Measurements from ENCODE around the gene PPP2R1B. TPM values are rescaled to one million over a fixed set of nuclear protein-coding genes. Genes with fewer than 3 reads are reported as not detected.

The PPP2R1B gene
- total and polyA plus RNA-seq, 4 donors = 33.2 to 316 (median 52.5) TPM

DNA sequence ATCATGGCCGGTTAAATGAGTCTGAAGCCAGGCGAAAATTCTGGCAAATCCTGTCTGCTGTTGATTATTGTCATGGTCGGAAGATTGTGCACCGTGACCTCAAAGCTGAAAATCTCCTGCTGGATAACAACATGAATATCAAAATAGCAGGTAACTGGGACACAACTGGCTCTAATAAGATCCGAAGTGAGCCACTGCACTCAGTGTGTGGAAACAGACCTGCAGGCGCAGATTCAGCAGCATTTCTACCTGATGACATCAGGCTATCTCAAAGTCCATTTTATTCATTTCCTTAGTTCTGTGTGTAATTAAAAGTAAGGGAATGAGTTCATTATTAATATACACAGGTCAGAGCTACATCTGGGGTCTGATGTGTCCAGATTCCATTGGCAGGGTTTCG lies 78.2 kb downstream of the PPP2R1B start:
- TF ChIP-seq FOXA1 (IDR thresholded peaks at IDR 0.05) (no peak), JUND (IDR thresholded peaks at IDR 0.05) (peak; percentile 65 to 69), HNF4A (conservative IDR thresholded peaks at IDR 0.05) (peak; percentile 48 to 65), TAF1 (conservative IDR thresholded peaks at IDR 0.05) (no peak), RXRA (IDR thresholded peaks at IDR 0.05) (no peak), HNF4G (IDR thresholded peaks at IDR 0.05) (peak; percentile 11), MAX (IDR thresholded peaks at IDR 0.05) (no peak), NR2F2 (IDR thresholded peaks at IDR 0.05) (no peak), RAD21 (IDR thresholded peaks at IDR 0.05) (peak in 1 of 2 donors; percentile 17), ZBTB33 (IDR thresholded peaks at IDR 0.05) (no peak)
- Histone ChIP-seq H3K9me3 (ENCODE audit: control insufficient read depth in 4 of 4, low read length in 3 of 4) (no peaks in the 10 kb centered on the region), H3K36me3 (ENCODE audit: control insufficient read depth in 4 of 4, insufficient read depth in 3 of 4, low read depth in 1 of 4, low read length in 3 of 4) (peaks cover 6 to 35% (median 32%) of the 10 kb centered on the region in 4 donors), H3K27me3 (ENCODE audit: control insufficient read depth in 4 of 4, insufficient read depth in 4 of 4, low read length in 3 of 4) (no peaks in the 10 kb centered on the region), H3K4me3 (ENCODE audit: low read depth in 1 of 3, low read length in 3 of 3) (no peak overlapping the region), H3K27ac (ENCODE audit: low read depth in 1 of 2, low read length in 2 of 2) (no peak overlapping the region), H3K4me1 (ENCODE audit: control insufficient read depth in 4 of 4, insufficient read depth in 4 of 4, low read length in 3 of 4) (no peaks in the 10 kb centered on the region), H3K9ac (ENCODE audit: low read depth in 1 of 2, low read length in 2 of 2) (no peak overlapping the region)
- no peak for DNase-seq (ENCODE audit: low spot score)
- 87% methylated on average over 7 of the region's 7 CpGs for WGBS

DNA sequence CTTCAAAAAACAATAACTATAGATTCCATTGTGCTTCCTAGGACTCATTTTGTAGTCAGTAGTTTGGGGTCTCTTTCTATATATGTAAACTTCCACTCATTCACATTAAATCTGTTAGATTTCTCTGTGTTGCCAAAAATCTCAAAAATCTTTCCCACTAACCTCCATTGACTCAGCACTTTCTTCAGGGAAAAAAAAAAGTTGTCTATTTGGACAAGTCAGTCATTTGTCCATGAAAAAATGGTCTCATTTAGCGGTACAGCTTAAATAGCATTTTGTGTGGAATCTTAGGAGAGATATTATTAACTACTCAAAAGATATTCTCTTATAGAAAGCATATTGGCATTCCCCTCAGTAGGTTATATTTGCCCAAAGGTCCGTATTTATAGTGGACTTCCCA lies 81.9 kb downstream of the PPP2R1B start:
- Histone ChIP-seq H3K9ac (ENCODE audit: low read depth in 1 of 2, low read length in 2 of 2) (no peak overlapping the region), H3K4me3 (ENCODE audit: low read depth in 1 of 3, low read length in 3 of 3) (no peak overlapping the region), H3K9me3 (ENCODE audit: control insufficient read depth in 4 of 4, low read length in 3 of 4) (no peaks in the 10 kb centered on the region), H3K27ac (ENCODE audit: low read depth in 1 of 2, low read length in 2 of 2) (no peak overlapping the region), H3K27me3 (ENCODE audit: control insufficient read depth in 4 of 4, insufficient read depth in 4 of 4, low read length in 3 of 4) (no peaks in the 10 kb centered on the region), H3K4me1 (ENCODE audit: control insufficient read depth in 4 of 4, insufficient read depth in 4 of 4, low read length in 3 of 4) (no peaks in the 10 kb centered on the region), H3K36me3 (ENCODE audit: control insufficient read depth in 4 of 4, insufficient read depth in 3 of 4, low read depth in 1 of 4, low read length in 3 of 4) (peaks cover 3 to 27% (median 18%) of the 10 kb centered on the region in 4 donors)
- TF ChIP-seq ZBTB33 (IDR thresholded peaks at IDR 0.05) = no peak
- no peak for TF ChIP-seq SP1 (IDR thresholded peaks at IDR 0.05)
- TF ChIP-seq HNF4A (conservative IDR thresholded peaks at IDR 0.05) = no peak
- TF ChIP-seq FOXA2 (IDR thresholded peaks at IDR 0.05) = no peak
- no peak for TF ChIP-seq HNF4G (IDR thresholded peaks at IDR 0.05)
- WGBS = 92% methylated on average over 2 of the region's 2 CpGs
- DNase-seq (ENCODE audit: low spot score) = no peak

DNA sequence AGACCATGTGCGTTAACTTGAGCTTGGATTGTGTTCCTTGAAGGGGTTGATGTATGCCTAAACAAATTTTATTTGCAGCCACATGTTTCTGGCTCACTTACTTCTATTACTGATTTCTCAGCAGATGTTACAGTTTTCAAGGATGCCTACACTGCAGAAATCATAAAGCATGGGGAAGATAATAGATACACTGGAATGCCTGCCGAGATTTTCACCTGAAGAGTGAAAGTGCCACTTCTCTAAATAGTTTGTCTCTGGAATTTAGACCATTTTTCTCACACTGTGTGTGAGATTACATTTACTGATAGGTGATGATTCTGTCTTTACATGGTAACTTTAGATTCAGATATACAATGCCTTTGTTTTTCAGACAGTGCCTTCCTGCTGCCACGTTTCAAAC lies 82.4 kb downstream of the PPP2R1B start:
- no peak overlapping the region for H3K9ac ChIP-seq (ENCODE audit: low read depth in 1 of 2, low read length in 2 of 2)
- H3K9me3 ChIP-seq (ENCODE audit: control insufficient read depth in 4 of 4, low read length in 3 of 4) = no peaks in the 10 kb centered on the region
- WGBS = 91% methylated on average over 3 of the region's 3 CpGs
- DNase-seq (ENCODE audit: low spot score) = no peak
- no peak overlapping the region for H3K27ac ChIP-seq (ENCODE audit: low read depth in 1 of 2, low read length in 2 of 2)
- H3K27me3 ChIP-seq (ENCODE audit: control insufficient read depth in 4 of 4, insufficient read depth in 4 of 4, low read length in 3 of 4) = no peaks in the 10 kb centered on the region
- H3K4me3 ChIP-seq (ENCODE audit: low read depth in 1 of 3, low read length in 3 of 3) = no peak overlapping the region
- TF ChIP-seq RXRA (IDR thresholded peaks at IDR 0.05) = no peak
- no peak for TF ChIP-seq ZBTB33 (IDR thresholded peaks at IDR 0.05)
- TF ChIP-seq RAD21 (IDR thresholded peaks at IDR 0.05) = no peak
- TF ChIP-seq FOXA1 (IDR thresholded peaks at IDR 0.05) = no peak
- TF ChIP-seq ATF3 (IDR thresholded peaks at IDR 0.05) = no peak
- no peak for TF ChIP-seq FOXA2 (IDR thresholded peaks at IDR 0.05)
- peaks cover 3 to 22% (median 14%) of the 10 kb centered on the region in 4 donors for H3K36me3 ChIP-seq (ENCODE audit: control insufficient read depth in 4 of 4, insufficient read depth in 3 of 4, low read depth in 1 of 4, low read length in 3 of 4)
- no peaks in the 10 kb centered on the region for H3K4me1 ChIP-seq (ENCODE audit: control insufficient read depth in 4 of 4, insufficient read depth in 4 of 4, low read length in 3 of 4)

All from liver (tissue), 9 donors.